Effector CD8-positive, alpha-beta T cell (primary cell): ENCODE data around the gene CCDC71.
A peak's percentile ranks its signal among the peaks of the same experiment; 100 is the strongest.

Source experiments
- DNase-seq: peaks from one replicate; lab custom pipeline; 2025; lab: John Stamatoyannopoulos, UW
- total RNA-seq, 4 experiments: gene quantifications; one replicate each; lab custom pipeline; 2026; lab: John Stamatoyannopoulos, UW

The CCDC71 gene
- 18.4 to 27.7 (median 24.5) reads per million in 4 experiments for total RNA-seq

DNA sequence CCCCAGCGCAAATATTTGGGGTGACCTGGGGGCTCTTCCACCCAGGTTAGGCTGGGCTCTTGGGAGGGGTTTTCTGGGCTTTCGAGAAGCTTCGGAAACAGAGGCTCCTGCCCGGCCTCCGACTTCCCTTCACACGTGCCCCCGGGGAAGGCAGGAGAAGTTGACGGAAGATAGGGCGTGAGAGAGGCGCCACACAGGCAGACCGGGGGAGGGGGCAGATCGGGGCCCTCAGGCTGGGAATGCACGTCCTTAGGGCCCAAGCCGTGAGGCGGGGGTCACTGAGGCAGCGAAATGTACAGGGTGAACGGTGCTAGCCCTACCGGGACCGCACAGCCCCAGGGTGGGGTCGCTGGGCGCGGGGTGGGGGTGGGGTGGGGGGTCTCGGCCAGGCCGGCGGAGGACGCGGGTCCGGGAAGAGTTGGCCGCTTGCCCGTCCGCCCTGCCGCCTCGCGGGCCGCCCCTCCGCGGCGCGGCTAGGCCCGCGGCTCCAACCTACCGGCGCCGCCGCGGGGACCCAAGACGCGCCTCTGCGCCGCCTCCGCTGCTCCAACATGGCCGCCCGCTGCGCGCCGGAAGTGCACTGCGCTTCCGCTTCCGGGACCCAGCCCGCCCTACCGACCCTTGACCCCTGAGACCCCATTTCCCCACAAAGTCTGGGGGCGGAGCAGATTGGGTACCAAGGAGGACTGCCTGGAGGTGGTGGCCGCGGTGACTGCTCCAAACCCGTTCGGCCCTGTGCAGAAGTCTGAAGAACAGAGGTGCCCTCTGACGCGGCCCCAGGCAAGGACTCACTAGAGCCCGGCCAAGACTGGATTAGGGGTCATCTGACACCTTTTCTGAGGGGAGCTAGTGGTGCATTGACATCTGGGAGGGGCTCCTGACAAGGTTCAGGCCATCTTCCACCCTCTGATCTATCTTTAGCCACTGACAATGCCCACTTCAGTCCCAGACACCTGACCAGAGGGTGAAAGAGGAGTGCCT is at the start of gene CCDC71:
Gene CCDC71 (minus strand): TSS at position 561 of the 981 bp plus-strand sequence. CDS start 2,123 bp downstream, outside the sequence.
- peak; percentile 36 for DNase-seq

GRCh38 chr3:49213998-49214397 is 47.9 kb upstream of the CCDC71 start:
- no peak for DNase-seq

GRCh38 chr3:49213541-49213943 is 47.4 kb upstream of the CCDC71 start:
- DNase-seq: no peak

DNA sequence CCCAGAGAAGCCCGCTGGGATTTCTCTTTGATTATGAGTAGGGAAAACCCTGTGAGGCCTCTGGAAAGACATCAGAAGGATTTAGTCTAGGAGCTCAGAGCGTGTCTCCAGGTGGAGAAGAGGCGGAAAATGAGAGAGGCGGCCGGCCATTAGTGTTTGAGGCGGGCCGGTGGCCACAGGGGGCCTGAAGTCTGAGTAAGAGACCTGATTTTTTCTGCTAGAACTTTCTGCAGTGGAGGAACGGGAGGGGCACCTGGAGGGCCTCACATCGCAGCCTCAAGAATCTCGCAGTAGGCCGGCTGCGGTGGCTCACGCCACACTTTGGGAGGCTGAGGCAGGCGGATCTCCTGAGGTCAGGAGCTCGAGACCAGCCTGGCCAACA is 33.8 kb upstream of the CCDC71 start:
- DNase-seq: no peak

DNA sequence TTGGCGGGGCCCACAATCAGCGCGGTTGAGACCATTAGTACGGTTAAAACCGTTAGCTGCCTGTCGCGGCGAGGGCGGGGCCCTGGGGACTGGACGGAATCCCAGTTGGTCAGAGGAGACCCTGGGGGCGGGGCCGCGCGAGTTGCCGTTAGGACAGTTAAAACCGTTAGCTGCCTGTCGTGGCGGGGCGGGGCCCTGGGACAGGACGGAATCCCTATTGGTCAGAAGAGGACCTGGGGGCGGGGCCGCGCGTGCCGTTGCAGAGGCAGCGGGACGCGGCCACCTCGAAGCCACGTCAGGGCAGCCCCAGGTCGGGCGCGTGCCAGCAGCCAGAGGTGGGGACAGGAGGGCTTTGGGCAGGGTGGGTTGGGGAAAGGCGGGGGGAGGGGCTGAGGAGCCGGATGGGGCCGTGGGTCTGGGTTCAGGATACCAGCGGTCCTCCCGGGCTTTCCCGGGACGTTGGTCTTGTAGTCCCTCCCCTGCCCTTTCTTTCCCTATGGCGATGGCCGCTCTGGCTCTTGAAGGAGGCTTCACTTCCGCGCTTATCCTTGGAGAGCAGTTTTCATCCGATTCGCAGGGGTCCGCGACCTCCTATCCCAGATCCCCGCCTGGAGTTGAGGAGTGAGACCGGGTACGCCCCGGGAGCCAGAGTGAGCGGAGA is 33.2 kb upstream of the CCDC71 start:
- DNase-seq: no peak

DNA sequence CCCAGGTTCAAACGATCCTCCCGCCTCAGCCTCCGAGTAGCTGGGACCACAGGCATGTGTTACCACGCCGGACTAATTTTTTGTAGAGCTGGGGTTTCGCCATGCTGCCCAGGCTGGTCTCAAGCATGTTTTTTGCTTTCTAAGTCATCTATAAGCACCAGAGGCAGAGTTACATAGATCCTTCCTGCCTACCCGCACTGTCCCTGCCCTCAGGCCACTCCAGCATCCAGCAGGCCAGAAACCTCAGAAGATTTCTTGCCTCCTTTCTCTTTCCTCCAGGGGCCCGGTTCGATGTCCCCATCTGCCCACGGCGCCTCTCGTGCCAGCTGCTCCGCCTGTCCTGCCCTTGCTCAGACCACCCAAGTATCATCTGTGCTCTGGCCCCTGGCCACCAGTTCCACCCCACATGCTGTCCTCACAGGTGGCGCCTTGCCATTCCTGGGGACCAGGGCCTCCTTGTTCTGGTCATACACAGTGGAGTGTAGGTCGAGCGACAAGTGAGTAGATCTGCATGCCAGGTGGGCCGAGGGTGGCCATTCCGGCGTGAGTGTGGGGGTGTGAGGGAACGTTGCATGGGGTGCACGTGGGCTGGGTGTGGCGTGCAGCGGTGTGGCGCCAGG is 32.6 kb upstream of the CCDC71 start:
- no peak for DNase-seq

DNA sequence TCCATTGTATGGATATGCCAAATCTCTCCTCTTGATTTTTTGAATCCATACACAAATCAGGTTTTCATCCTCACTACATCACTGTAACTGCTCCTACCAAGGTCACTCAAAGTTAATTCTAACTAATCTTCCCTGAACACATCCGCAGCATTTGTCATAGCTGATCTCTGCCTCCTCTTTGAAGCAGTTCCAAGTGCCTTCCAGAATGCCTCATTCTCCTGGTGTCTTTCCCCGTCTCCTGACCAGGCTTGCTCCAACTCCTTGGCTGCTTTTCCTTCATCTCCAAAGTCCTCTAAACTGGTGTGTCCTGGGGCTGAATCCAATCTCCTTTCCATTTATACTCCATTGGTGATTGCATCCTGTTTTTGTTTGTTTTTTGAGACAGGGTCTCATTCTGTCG is 32.0 kb upstream of the CCDC71 start:
- no peak for DNase-seq

DNA sequence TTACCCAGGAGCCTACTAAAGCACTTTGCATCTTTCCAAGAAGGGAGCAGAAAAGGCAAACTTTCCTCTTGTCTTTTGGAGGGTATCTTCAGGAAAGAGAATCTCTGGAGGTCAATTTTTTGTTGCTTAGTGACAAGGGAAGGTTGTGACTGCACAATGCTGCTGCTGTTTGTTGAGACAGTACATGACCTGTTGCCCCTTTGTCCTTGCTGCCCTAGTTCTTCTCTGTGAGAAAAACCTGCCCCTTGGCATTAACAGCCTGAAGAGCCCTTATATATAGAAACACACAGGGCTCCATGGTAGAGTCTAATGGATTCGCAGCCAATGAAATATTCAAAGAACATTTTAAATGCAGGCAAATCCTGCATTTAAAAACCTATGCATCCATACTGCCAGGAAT is 25.6 kb upstream of the CCDC71 start:
- no peak for DNase-seq

- DNase-seq: no peak
These were observed 17.7 kb upstream of the CCDC71 start for GRCh38 chr3:49183873-49184272.

DNA sequence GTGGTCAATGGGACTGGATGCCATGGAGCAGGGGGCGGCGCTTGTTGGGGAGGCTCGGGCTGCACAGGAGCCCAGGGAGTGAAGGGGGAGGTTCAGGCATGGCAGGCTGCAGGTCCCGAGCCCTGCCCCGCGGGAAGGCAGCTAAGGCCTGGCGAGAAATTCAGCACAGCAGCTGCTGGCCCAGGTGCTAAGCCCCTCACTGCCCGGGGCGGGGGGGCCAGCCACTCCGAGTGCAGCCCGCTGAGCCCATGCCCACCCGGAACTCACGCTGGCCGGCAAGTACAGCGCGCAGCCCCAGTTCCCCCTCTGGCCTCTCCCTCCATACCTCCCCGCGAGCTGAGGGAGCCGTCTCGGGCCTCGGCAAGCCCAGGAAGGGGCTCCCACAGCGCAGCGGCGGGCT is 16.6 kb upstream of the CCDC71 start:
- no peak for DNase-seq

DNA sequence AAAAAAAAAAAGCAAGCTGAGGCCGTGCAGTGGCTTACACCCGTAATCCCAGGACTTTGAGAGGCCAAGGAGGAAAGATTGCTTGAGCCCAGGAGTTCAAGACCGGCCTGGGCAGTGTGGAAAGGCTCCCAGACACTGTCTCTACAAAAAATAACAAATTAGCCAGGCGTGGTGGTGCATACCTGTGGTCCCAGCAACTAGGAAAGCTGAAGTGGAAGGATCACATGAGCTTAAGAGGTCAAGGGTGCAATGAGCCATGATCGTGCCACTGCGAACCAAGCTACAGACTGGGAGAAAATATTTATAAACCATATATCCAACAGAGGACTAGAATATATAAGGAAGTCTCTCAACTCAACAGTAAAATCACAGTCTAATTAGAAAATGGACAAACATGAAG is 15.2 kb upstream of the CCDC71 start:
- no peak for DNase-seq

GRCh38 chr3:49180116-49180515 is 14.0 kb upstream of the CCDC71 start:
- no peak for DNase-seq

GRCh38 chr3:49177073-49177472 is 10.9 kb upstream of the CCDC71 start:
- DNase-seq: no peak

DNA sequence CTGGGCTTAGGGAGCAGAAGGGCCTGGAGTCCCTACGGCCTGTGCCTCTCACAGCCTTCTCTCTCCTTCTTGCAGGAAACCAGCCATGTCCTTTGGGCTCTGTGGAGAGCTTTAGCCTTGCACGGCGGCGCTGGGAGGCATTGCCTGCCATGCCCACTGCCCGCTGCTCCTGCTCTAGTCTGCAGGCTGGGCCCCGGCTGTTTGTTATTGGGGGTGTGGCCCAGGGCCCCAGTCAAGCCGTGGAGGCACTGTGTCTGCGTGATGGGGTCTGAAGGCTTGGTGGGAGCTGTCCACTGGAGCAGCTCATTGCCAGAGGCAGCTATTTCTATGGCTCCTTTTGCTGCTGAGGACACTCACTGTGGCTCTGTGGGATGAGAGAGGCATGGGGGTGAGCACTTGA is 9.4 kb upstream of the CCDC71 start:
- DNase-seq: no peak

DNA sequence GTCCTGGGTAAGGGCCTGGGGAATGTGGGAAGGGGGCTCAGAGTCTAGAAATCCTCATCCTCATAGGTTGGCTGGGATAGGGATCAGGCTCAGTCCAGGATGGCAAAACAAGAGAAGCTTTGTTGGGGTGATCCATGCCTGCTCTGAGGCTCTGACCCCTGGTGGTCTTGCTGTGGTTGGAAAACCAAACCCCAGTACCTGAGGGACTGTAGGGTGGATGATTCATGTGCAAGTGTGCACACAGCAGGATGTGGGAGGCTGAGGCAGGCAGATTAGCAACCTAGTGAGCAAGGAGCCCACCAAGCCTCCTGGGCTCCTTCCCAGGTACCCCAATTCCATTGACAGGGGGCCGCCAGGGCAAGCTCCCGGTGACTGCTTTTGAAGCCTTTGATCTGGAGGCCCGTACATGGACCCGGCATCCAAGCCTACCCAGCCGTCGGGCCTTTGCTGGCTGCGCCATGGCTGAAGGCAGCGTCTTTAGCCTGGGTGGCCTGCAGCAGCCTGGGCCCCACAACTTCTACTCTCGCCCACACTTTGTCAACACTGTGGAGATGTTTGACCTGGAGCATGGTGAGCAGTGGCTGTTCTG is 8.4 kb upstream of the CCDC71 start:
- no peak for DNase-seq

- DNase-seq: no peak
These were observed 7.7 kb upstream of the CCDC71 start for GRCh38 chr3:49173792-49174170.

- DNase-seq: no peak
These were observed 7.1 kb upstream of the CCDC71 start for GRCh38 chr3:49173116-49173791.

GRCh38 chr3:49172551-49173041 is 6.5 kb upstream of the CCDC71 start:
- DNase-seq: no peak

DNA sequence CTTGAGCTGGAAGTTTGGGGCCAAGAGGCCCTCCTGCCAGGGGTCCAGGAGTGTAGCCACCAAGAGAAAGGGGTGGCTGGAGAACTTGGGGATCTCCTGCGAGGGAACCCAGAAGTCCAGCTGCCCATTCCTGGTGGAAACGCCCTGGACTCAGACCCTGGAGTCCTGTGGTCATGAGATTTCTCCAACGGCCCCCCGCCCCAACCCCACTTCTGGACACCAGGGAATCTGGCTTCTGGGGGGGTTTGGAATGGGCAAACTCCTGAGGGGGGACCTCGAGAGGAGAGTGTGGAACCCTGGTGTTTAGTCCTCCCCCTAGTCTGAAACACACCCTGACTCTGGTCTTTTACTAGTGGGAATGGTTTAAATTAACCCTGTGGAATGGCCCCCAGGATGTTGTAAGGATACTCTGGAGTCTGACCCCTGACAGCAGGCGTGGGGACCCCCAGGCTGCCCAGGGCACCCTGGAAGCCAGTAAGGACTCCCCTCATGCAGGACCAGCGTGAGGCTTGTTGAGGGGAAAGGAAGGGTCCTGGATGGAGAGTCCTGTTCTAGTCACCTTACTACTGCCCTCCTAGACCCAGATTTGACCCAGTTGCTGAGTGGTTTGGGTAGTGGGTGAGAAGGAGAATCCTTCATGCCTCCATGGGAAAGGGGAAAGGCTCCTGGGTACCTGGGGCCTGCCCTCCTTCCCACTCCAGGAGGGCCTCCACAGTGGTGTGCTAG is 5.8 kb upstream of the CCDC71 start:
- DNase-seq: no peak

GRCh38 chr3:49171119-49171774 is 5.1 kb upstream of the CCDC71 start, which contains the start of gene KLHDC8B:
Gene KLHDC8B (plus strand): TSS chr3:49171598. CDS start chr3:49172770, 1,172 bp downstream.
- DNase-seq: peak; percentile 78
